ENCODE measurements around the gene SDK1.

Gene SDK1

DNA sequence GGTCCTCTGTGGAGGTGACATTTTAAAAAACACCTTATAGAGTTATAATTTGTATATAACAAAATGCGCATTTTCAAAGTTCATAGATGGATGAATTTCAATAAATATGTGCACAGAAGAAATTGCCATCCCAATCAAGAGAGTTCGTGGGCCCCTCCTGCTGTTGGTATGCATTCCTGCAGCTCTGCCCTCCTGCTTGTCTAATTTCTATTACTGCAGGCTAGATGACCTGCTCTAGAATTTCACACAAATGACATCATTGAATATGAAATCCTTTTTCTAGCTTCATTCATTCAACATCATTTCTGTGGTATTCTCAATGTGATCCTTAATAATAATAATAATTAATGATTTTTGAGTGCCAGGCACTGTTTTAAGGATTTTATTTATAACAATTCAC lies 348.2 kb downstream of the SDK1 start:
- TF ChIP-seq, protein P1, sequence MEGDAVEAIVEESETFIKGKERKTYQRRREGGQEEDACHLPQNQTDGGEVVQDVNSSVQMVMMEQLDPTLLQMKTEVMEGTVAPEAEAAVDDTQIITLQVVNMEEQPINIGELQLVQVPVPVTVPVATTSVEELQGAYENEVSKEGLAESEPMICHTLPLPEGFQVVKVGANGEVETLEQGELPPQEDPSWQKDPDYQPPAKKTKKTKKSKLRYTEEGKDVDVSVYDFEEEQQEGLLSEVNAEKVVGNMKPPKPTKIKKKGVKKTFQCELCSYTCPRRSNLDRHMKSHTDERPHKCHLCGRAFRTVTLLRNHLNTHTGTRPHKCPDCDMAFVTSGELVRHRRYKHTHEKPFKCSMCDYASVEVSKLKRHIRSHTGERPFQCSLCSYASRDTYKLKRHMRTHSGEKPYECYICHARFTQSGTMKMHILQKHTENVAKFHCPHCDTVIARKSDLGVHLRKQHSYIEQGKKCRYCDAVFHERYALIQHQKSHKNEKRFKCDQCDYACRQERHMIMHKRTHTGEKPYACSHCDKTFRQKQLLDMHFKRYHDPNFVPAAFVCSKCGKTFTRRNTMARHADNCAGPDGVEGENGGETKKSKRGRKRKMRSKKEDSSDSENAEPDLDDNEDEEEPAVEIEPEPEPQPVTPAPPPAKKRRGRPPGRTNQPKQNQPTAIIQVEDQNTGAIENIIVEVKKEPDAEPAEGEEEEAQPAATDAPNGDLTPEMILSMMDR (IDR thresholded peaks at IDR 0.05; ENCODE audit: low read depth, low read length, poor library complexity, severe bottlenecking): peak; percentile 15
- TF ChIP-seq EZH2phosphoT487 (IDR thresholded peaks at IDR 0.05; ENCODE audit: borderline replicate concordance, low read length): no peak
- no peaks in the 10 kb centered on the region for H3K9me2 ChIP-seq (replicated peaks; ENCODE audit: control insufficient read depth, low read length)
- H3K4me2 ChIP-seq (ENCODE audit: low read length): no peak overlapping the region
- no peaks in the 10 kb centered on the region for H3F3A ChIP-seq (ENCODE audit: control insufficient read depth, insufficient read depth)
- no peak overlapping the region for H3K4me3 ChIP-seq (ENCODE audit: low read length)
- no peak overlapping the region for H3K27ac ChIP-seq (ENCODE audit: low read depth, low read length)
- H3K79me2 ChIP-seq (ENCODE audit: control insufficient read depth, low read length): no peaks in the 10 kb centered on the region
- no peaks in the 10 kb centered on the region for H3K4me1 ChIP-seq (ENCODE audit: control insufficient read depth, low read length)
- H3K9me3 ChIP-seq (ENCODE audit: control insufficient read depth, insufficient read depth, low read length): no peaks in the 10 kb centered on the region
- H4K20me1 ChIP-seq (ENCODE audit: control insufficient read depth, insufficient read depth, low read depth, low read length): no peaks in the 10 kb centered on the region
- 0 out of 2 replicates have a peak, but pooled peaks cover 3% of the 10 kb centered on the region for H3K27me3 ChIP-seq (ENCODE audit: control insufficient read depth, low read length)
- no peaks in the 10 kb centered on the region for H3K36me3 ChIP-seq (ENCODE audit: control insufficient read depth, low read length)

DNA sequence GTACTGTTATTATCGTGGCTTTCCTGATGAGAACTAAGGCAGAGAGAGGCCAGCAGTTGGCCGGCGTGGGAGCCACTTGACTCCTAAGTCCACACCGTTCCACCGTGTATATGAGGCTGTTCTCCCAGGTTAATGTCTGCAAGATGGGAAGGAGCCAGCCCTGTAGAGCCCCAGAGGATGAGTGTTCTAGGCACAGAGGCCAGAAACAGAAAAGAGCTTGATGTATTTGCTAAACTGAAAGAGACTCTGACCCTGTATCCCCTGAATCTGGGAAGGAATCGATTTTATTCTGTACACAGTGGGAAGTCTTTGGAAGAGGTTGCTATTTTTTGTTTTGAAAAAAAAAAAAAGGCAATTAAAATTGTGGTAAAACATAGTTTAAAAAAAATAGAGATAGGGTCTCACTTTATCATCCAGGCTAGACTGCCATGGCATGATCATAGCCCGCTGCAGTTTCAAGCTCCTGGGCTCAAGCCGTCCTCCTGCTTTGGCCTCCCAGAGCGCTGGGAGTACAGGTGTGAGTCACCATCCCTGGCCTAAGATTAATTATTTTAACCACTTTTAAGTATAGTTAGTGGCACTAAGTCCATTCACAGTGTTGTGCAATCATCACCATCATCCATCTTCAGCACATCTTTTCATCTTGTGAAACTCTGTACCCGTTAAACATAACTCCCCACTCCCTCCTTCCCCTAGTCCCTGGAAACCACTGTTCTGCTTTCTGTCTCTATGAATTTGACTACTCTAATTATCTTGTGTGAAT lies 348.8 kb downstream of the SDK1 start:
- Histone ChIP-seq H3K9me2 (replicated peaks; ENCODE audit: control insufficient read depth, low read length) (no peaks in the 10 kb centered on the region), H3K27me3 (ENCODE audit: control insufficient read depth, low read length) (no peaks in the 10 kb centered on the region), H3K4me3 (ENCODE audit: low read length) (no peak overlapping the region), H3K79me2 (ENCODE audit: control insufficient read depth, low read length) (no peaks in the 10 kb centered on the region), H3F3A (ENCODE audit: control insufficient read depth, insufficient read depth) (no peaks in the 10 kb centered on the region), H3K27ac (ENCODE audit: low read depth, low read length) (no peak overlapping the region), H3K36me3 (ENCODE audit: control insufficient read depth, low read length) (no peaks in the 10 kb centered on the region), H3K4me1 (ENCODE audit: control insufficient read depth, low read length) (no peaks in the 10 kb centered on the region), H3K4me2 (ENCODE audit: low read length) (no peak overlapping the region), H3K9me3 (ENCODE audit: control insufficient read depth, insufficient read depth, low read length) (no peaks in the 10 kb centered on the region), H4K20me1 (ENCODE audit: control insufficient read depth, insufficient read depth, low read depth, low read length) (no peaks in the 10 kb centered on the region)
- TF ChIP-seq EZH2phosphoT487 (IDR thresholded peaks at IDR 0.05; ENCODE audit: borderline replicate concordance, low read length): no peak
- TF ChIP-seq, protein P1 (IDR thresholded peaks at IDR 0.05; ENCODE audit: low read depth, low read length, poor library complexity, severe bottlenecking): no peak

DNA sequence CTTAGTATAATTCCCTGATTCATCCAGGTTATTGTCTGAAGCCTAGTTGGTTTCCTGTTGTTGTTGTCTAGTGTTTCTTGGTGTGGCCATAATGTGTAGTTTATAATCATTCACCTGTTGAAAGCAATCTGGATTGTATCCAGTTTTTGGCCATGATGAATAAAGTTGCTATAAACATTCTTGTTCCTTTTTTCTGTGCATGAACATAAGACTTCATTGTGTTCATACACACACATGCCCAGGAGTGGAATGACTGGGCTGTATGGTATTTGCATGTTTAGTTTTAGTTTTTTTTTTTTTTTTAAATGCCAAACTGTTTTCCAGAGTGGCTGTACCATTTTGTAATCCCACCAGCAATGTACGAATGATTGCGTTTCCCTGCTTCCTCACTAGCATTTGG lies 349.8 kb downstream of the SDK1 start:
- TF ChIP-seq EZH2phosphoT487 (IDR thresholded peaks at IDR 0.05; ENCODE audit: borderline replicate concordance, low read length): no peak
- TF ChIP-seq, protein P1 (IDR thresholded peaks at IDR 0.05; ENCODE audit: low read depth, low read length, poor library complexity, severe bottlenecking): no peak
- Histone ChIP-seq H3K36me3 (ENCODE audit: control insufficient read depth, low read length) (no peaks in the 10 kb centered on the region), H3K9me3 (ENCODE audit: control insufficient read depth, insufficient read depth, low read length) (no peaks in the 10 kb centered on the region), H3K4me2 (ENCODE audit: low read length) (no peak overlapping the region), H4K20me1 (ENCODE audit: control insufficient read depth, insufficient read depth, low read depth, low read length) (no peaks in the 10 kb centered on the region), H3K4me3 (ENCODE audit: low read length) (no peak overlapping the region), H3K27ac (ENCODE audit: low read depth, low read length) (no peak overlapping the region), H3K9me2 (replicated peaks; ENCODE audit: control insufficient read depth, low read length) (no peaks in the 10 kb centered on the region), H3K79me2 (ENCODE audit: control insufficient read depth, low read length) (no peaks in the 10 kb centered on the region), H3K27me3 (ENCODE audit: control insufficient read depth, low read length) (no peaks in the 10 kb centered on the region), H3K4me1 (ENCODE audit: control insufficient read depth, low read length) (no peaks in the 10 kb centered on the region), H3F3A (ENCODE audit: control insufficient read depth, insufficient read depth) (no peaks in the 10 kb centered on the region)

All from DOHH2 (cell line).